Natural killer cell (primary cell): Measurements from ENCODE around the gene RGS19. TPM values are rescaled to one million over a fixed set of nuclear protein-coding genes. Genes with fewer than 3 reads are reported as not detected.
A peak's percentile ranks its signal among the peaks of the same experiment; 100 is the strongest.

Experiments used
- ATAC-seq, 3 donors: fragments of 150-1000 bp in 2 of 3; fragments of 200-7000 bp in 1 of 3; cut with Tn5 transposase; 1 replicate in 1 of 3; 2 replicates in 2 of 3; pipeline ENCODE4 v1.10.0; 2021; ENCODE audit warnings: mild to moderate bottlenecking in 2 of 3, moderate library complexity in 2 of 3
- DNase-seq, 2 donors: peaks; one replicate each; pipeline versions ENCODE4 v3.0.0 to v3.0.0-alpha.2; 2013 to 2021; ENCODE audit warnings: mixed read lengths in 1 of 2
- H3K27ac ChIP-seq: one replicate; pipeline ENCODE4 v1.5.1; 2013; ENCODE audit warnings: mild to moderate bottlenecking, low read length
- H3K27me3 ChIP-seq: one replicate; pipeline ENCODE4 v1.6.1; 2013; ENCODE audit warnings: low read length; ENCODE audit not compliant: control insufficient read depth, insufficient read depth
- H3K36me3 ChIP-seq: one replicate; pipeline ENCODE4 v1.6.1; 2013; ENCODE audit warnings: low read length; ENCODE audit not compliant: control insufficient read depth, insufficient read depth
- H3K4me1 ChIP-seq: one replicate; pipeline ENCODE4 v1.6.1; 2013; ENCODE audit warnings: low read length; ENCODE audit not compliant: control insufficient read depth, insufficient read depth
- H3K4me3 ChIP-seq: one replicate; pipeline ENCODE4 v1.5.1; 2013; ENCODE audit warnings: low read length
- H3K9me3 ChIP-seq: one replicate; pipeline ENCODE4 v1.6.1; 2013; ENCODE audit warnings: low read length; ENCODE audit not compliant: control insufficient read depth, insufficient read depth
- H3K27ac Mint-ChIP-seq, 2 donors: one replicate each; pipeline ENCODE4 v1.8.0; 2022; ENCODE audit warnings: mild to moderate bottlenecking in 2 of 2, mixed read lengths in 2 of 2, moderate library complexity in 1 of 2
- H3K27me3 Mint-ChIP-seq, 2 donors: one replicate each; pipeline ENCODE4 v1.8.0; 2022; ENCODE audit warnings: low read depth in 2 of 2, mixed read lengths in 2 of 2
- H3K36me3 Mint-ChIP-seq: one replicate; pipeline ENCODE4 v1.8.0; 2022; ENCODE audit warnings: mixed read lengths
- H3K4me1 Mint-ChIP-seq, 2 donors: one replicate each; pipeline ENCODE4 v1.8.0; 2022; ENCODE audit warnings: mixed read lengths in 2 of 2
- H3K4me3 Mint-ChIP-seq: one replicate; pipeline ENCODE4 v1.8.0; 2022; ENCODE audit warnings: mild to moderate bottlenecking, moderate library complexity, mixed read lengths
- H3K9me3 Mint-ChIP-seq, 2 donors: one replicate each; pipeline ENCODE4 v1.8.0; 2022; ENCODE audit warnings: mixed read lengths in 2 of 2
- CTCF ChIP-seq: fragments of 200-600 bp; IDR thresholded peaks from one replicate; pipeline ENCODE4 v1.8.0; 2022; ENCODE audit warnings: antibody characterized with exemption
- WGBS: methylation state at CpG from one replicate; pipeline ENCODE4 v1.1.7; 2013; ENCODE audit warnings: missing lambda C conversion rate; ENCODE audit not compliant: insufficient coverage; 5-methylcytosine and 5-hydroxymethylcytosine counted together
- intact Hi-C: fragments of 100-400 bp; cut with micrococcal nuclease; formaldehyde crosslinking; loops from one replicate; pipeline ENCODE4 v1.14.2; 2022
- total RNA-seq, 4 donors: library from RNA; stranded (reverse); fragments of 120-200 nt in 1 of 4; gene quantifications; one replicate each; pipeline versions ENCODE4 v1.2.3 to v1.2.4, GENCODE V29; 2013 to 2022

RGS19 gene
- total RNA-seq, 3 donors from 2014 or later (not counting 1 experiment from before 2014, with no cell fraction given), result 61.9 to 76.4 (median 68.2) TPM

DNA sequence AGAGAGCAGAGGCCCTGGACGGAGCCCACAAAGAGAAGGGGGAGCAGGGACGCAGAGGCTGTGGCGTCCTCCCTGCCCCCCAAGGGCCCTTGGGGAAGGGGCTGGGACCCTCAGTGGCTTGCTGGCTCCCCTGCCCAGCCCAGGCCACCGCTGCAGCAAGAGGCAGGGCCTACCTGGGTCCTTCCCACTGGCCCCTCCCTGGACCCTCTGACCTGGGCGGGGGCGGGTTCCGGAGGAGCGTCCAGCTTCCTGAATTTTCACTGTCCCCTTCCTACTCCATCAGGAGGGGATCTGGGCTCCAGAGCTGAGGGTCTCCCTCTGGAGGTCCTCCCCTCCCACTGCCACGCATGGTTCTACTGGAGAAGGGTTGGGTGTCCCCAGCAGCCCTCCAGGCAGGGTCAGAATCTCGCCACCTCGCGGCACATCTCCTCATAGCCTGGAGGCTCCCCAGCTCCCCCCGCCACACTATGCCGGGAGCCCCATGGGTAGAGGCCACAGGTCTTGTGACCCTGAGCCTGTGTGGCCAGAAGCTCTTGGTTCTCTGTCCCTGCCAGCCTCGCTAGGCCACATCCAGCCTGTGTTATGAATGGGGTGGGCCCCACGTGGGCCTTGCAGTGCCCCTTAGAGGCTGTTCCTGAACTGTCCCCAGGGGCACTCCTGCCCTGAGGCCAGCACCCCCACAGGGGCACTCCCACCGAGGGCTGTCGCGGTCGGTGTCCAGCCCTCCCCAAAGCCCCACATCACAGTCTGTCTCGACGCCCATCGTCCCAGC, 28.9 kb downstream of the RGS19 start:
- H3K4me1 Mint-ChIP-seq, result peaks cover 0 to 8% of the 10 kb centered on the region in 2 donors
- H3K4me3 Mint-ChIP-seq, result no peak overlapping the region
- Histone ChIP-seq H3K27ac (no peak overlapping the region), H3K4me1 (peaks cover 7% of the 10 kb centered on the region), H3K9me3 (no peaks in the 10 kb centered on the region), H3K27me3 (peaks cover 27% of the 10 kb centered on the region), H3K36me3 (no peaks in the 10 kb centered on the region), H3K4me3 (no peak overlapping the region)
- no peaks in the 10 kb centered on the region for H3K9me3 Mint-ChIP-seq
- H3K27me3 Mint-ChIP-seq, result peaks cover 22 to 40% of the 10 kb centered on the region in 2 donors
- intact Hi-C loops, result no loop called here
- DNase-seq, result no peak
- no peak for TF ChIP-seq CTCF
- no peak overlapping the region for H3K27ac Mint-ChIP-seq
- no peak for ATAC-seq
- no peaks in the 10 kb centered on the region for H3K36me3 Mint-ChIP-seq
- WGBS, result 70% methylated on average over 23 of the region's 23 CpGs

DNA sequence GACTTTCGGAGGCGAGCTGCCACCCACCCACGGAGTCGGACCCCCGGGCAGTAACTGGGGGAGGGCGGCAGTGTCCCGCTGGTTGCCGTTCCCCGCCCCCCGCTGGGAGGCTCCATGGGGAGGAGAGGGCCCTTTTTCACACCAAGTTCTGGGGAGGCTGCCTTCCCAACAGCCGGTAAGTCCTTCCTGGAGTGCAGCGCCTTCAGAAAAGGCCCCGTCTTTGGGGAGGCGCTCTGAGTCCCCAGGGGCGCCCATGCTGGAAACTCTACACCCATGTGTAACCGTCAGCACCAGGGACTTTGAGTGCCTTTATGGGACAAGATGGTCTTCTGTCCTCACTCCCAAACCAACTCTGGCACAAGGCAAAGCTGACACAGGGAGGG, 29.4 kb downstream of the RGS19 start:
- H3K9me3 Mint-ChIP-seq, result no peaks in the 10 kb centered on the region
- Histone ChIP-seq H3K36me3 (no peaks in the 10 kb centered on the region), H3K4me1 (peaks cover 7% of the 10 kb centered on the region), H3K27me3 (peaks cover 27% of the 10 kb centered on the region), H3K4me3 (no peak overlapping the region), H3K9me3 (no peaks in the 10 kb centered on the region), H3K27ac (no peak overlapping the region)
- peaks cover 0 to 3% of the 10 kb centered on the region in 2 donors for H3K4me1 Mint-ChIP-seq
- 30% methylated on average over 16 of the region's 16 CpGs for WGBS
- H3K27me3 Mint-ChIP-seq, result peaks cover 22 to 35% of the 10 kb centered on the region in 2 donors
- ATAC-seq (no peak), DNase-seq (no peak)
- TF ChIP-seq CTCF, result no peak
- no peak overlapping the region for H3K4me3 Mint-ChIP-seq
- H3K36me3 Mint-ChIP-seq, result no peaks in the 10 kb centered on the region
- intact Hi-C loops, result no loop called here
- no peak overlapping the region for H3K27ac Mint-ChIP-seq

- H3K27me3 ChIP-seq, result peaks cover 27% of the 10 kb centered on the region
- H3K9me3 ChIP-seq, result no peaks in the 10 kb centered on the region
- ATAC-seq (peak; percentile 45 to 71 (median 64)), DNase-seq (peak in 1 of 2 donors; percentile 58)
- WGBS, result under 1% methylated on average over 99 of the region's 111 CpGs
- Mint-ChIP-seq H3K27ac (no peak within 1 kb of the TSS), H3K27me3 (peaks cover 22 to 35% of the 10 kb centered on the region in 2 donors), H3K9me3 (no peaks in the 10 kb centered on the region), H3K4me1 (peaks cover 0 to 3% of the 10 kb centered on the region in 2 donors), H3K4me3 (no peak within 1 kb of the TSS), H3K36me3 (no peaks in the 10 kb centered on the region)
- no peak for TF ChIP-seq CTCF
- no peak within 1 kb of the TSS for H3K4me3 ChIP-seq
- H3K36me3 ChIP-seq, result no peaks in the 10 kb centered on the region
- peaks cover 7% of the 10 kb centered on the region for H3K4me1 ChIP-seq
- no peak within 1 kb of the TSS for H3K27ac ChIP-seq
- intact Hi-C loops, result no loop called here
Observed at GRCh38 chr20:64049060-64049877, 30.0 kb downstream of the RGS19 start, which contains the start of gene SOX18. SOX18 (minus strand) TSS chr20:64049639; CDS start chr20:64049516, 123 bp downstream.
